ENCODE results near the gene KDM7A.
A peak's percentile ranks its signal among the peaks of the same experiment; 100 is the strongest.

Gene KDM7A

DNA sequence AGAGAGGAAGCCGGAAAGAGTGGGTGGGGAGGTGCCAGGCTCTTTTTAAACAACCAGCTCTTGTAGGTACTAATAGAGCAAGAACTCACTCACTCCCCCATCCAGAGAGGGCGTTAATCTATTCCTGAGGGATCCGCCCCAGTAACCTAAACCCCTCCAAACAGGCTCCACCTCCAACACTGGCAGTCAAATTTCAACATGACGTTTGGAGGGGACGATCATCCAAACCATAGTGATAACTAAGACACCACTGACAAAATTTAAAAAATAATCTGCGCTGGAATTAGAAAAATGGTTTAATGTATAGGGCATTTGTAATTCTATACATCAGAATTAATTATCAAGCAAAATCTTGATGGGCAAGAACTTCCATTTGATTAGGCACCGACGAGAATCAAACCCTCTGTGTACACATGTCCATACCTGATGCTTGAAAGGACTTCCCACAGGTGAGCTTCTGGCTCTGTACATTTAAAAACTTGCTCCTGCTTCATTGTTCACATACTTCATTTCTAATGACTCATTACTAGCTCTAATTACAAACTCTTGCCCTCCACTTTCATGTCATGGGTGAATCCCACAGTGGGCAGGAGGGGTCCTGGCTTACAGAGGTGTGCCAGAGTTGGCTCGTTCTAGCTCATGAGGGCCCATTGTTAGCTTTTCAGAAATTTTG lies 20.6 kb upstream of the KDM7A start:
- no peaks in the 10 kb centered on the region for H3K36me3 ChIP-seq (ENCODE audit: control insufficient read depth, insufficient read depth, low read length)
- no peaks in the 10 kb centered on the region for H3K9me3 ChIP-seq (ENCODE audit: control insufficient read depth, low read length)
- no peak overlapping the region for H3K9ac ChIP-seq (ENCODE audit: low read length)
- H3K27me3 ChIP-seq (ENCODE audit: control insufficient read depth, insufficient read depth, low read length): no peaks in the 10 kb centered on the region
- no peak overlapping the region for H3K4me3 ChIP-seq (ENCODE audit: low read length)
- H3K4me1 ChIP-seq (ENCODE audit: control insufficient read depth, insufficient read depth, low read length): peaks cover 4% of the 10 kb centered on the region

DNA sequence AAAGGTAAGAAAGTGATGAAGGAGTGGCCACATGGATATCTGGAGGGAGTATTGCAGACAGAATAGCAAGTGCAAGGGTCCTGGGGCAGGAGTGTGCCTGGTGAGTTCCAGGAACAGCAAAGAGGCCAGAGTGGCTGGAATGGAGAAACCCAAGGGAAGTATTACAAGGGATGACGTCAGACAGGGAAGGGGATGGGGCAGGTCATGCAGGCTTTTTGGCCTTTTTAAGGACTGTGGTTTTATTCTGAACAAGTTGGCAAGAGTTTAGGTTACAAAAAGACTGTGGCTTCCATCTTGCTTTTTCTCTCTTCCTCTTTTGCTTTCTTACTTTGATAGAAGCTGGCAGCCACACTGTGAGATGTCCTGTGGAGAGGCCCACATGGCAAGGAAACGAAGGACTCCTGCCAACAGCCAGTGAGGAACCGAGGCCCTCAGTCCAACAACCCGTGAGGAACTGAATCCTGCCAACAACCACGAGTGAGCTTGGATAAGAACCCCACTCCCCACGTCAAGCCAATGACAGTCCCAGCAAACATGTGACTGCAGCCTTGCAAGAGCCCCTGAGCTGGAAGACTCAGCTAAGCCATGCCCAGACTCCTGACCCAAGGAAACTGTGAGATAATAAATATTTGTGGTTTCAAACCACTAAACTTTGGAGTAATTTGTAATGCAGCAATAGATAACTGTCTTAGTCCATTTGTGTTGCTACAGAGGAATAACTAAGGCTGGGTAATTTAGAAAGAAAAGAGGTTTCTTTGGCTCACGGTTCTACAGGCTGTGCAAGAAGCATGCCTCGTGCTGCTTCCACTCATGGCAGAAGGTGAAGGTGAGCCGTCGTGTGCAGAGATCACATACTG lies 19.8 kb upstream of the KDM7A start:
- Histone ChIP-seq H3K9ac (ENCODE audit: low read length) (no peak overlapping the region), H3K9me3 (ENCODE audit: control insufficient read depth, low read length) (no peaks in the 10 kb centered on the region), H3K36me3 (ENCODE audit: control insufficient read depth, insufficient read depth, low read length) (no peaks in the 10 kb centered on the region), H3K4me1 (ENCODE audit: control insufficient read depth, insufficient read depth, low read length) (peaks cover 4% of the 10 kb centered on the region), H3K27me3 (ENCODE audit: control insufficient read depth, insufficient read depth, low read length) (no peaks in the 10 kb centered on the region), H3K4me3 (ENCODE audit: low read length) (no peak overlapping the region)

DNA sequence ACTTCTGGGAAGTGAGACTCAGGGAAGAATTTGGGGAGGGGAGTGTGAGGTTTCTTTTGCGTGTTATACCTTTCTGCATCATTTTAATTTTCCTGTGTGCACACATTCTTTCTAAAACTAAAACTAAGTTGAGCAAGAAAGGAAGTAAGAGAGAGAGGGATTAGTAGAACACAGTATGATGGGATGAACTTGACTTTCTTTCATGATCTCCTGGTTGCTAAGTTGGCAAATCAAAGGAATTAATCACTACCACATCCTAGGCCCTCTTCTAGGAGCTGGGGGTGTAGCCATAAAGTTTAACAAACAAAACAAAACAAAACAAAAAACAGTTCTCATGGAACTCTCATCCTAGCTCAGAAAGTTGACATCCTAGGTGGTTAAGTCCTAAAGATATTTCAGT lies 19.1 kb upstream of the KDM7A start:
- Histone ChIP-seq H3K9ac (ENCODE audit: low read length) (no peak overlapping the region), H3K4me1 (ENCODE audit: control insufficient read depth, insufficient read depth, low read length) (peaks cover 4% of the 10 kb centered on the region), H3K9me3 (ENCODE audit: control insufficient read depth, low read length) (no peaks in the 10 kb centered on the region), H3K27me3 (ENCODE audit: control insufficient read depth, insufficient read depth, low read length) (no peaks in the 10 kb centered on the region), H3K4me3 (ENCODE audit: low read length) (no peak overlapping the region), H3K36me3 (ENCODE audit: control insufficient read depth, insufficient read depth, low read length) (no peaks in the 10 kb centered on the region)

DNA sequence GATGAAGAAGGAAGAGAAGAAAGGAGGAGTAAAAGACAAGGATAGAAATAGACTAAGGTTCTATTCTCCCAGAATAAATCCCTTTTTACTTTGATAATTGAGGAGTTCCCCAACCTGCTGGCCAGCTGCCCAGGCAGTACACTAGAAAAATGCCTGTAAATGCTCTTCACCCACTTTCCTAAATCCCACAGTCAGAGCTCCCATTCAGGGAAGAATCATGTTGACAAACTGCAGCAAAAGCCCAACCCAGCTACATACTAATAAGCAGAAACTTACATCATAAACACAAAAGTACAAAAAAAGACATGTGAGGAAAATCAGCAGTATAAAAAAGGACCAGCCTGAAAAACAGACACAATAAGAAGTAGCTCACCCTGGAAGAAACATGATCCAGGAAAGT lies 15.8 kb upstream of the KDM7A start:
- Histone ChIP-seq H3K27me3 (ENCODE audit: control insufficient read depth, insufficient read depth, low read length) (no peaks in the 10 kb centered on the region), H3K4me1 (ENCODE audit: control insufficient read depth, insufficient read depth, low read length) (no peaks in the 10 kb centered on the region), H3K4me3 (ENCODE audit: low read length) (no peak overlapping the region), H3K9me3 (ENCODE audit: control insufficient read depth, low read length) (no peaks in the 10 kb centered on the region), H3K36me3 (ENCODE audit: control insufficient read depth, insufficient read depth, low read length) (no peaks in the 10 kb centered on the region), H3K9ac (ENCODE audit: low read length) (no peak overlapping the region)

DNA sequence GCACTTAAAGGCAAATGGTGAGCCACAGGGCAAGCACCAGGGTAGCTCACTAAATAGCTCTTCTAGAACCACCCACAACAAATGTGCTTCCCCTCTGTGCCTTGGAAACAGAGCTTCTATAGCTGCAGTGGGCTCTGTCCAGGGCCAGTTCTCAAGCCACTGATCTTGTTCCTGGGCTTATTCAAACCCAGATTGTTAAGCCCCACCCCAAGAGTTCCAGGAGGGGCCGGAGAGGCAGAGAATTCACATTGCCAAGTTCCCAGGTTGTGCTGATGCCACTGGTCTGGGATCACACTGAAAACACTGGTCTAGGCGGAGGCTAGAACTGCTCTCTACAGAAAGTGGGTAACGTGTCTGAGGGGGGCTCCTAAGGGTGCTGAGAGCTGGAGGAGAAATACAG lies 15.4 kb upstream of the KDM7A start:
- Histone ChIP-seq H3K9ac (ENCODE audit: low read length) (no peak overlapping the region), H3K4me3 (ENCODE audit: low read length) (no peak overlapping the region), H3K9me3 (ENCODE audit: control insufficient read depth, low read length) (no peaks in the 10 kb centered on the region), H3K4me1 (ENCODE audit: control insufficient read depth, insufficient read depth, low read length) (no peaks in the 10 kb centered on the region), H3K36me3 (ENCODE audit: control insufficient read depth, insufficient read depth, low read length) (no peaks in the 10 kb centered on the region), H3K27me3 (ENCODE audit: control insufficient read depth, insufficient read depth, low read length) (no peaks in the 10 kb centered on the region)

DNA sequence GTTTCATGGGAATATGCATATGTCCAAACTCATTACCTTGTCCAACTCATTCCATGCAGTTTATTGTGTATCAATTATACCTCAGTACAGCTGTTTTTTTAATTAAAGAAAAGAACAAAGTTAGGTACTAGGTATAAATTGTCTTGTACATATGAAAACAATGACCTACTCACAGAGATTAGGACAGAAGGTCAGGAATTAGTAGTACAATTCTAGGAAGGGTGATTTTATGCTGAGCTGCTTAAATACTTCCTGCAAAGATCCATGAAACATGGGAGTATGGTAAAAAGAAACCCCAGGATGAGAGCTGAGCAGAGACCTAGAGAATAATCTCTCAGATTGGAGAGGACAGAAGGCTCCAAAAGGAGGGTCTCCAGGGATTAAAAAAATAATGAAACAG lies 13.8 kb upstream of the KDM7A start:
- Histone ChIP-seq H3K27me3 (ENCODE audit: control insufficient read depth, insufficient read depth, low read length) (no peaks in the 10 kb centered on the region), H3K9ac (ENCODE audit: low read length) (no peak overlapping the region), H3K9me3 (ENCODE audit: control insufficient read depth, low read length) (no peaks in the 10 kb centered on the region), H3K4me1 (ENCODE audit: control insufficient read depth, insufficient read depth, low read length) (no peaks in the 10 kb centered on the region), H3K36me3 (ENCODE audit: control insufficient read depth, insufficient read depth, low read length) (no peaks in the 10 kb centered on the region), H3K4me3 (ENCODE audit: low read length) (no peak overlapping the region)

DNA sequence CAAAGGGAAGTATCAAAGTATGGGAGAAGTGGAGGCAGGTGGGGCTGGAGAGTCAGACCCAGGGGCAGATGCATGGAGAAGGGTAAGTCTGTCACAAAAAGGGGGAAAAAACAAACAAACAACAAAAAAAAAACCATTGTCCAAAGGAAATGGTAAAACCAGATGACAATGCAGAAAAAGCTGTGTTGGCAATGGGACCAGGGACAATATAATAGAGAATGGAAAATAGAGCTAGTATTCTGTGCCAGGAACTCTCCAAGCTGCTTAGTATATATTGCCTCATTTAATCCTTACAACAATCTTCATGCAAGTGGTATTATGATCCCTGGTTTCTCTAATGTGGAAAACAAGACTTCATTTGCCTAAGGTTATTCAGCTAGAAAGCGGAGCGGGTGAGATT lies 13.1 kb upstream of the KDM7A start:
- Histone ChIP-seq H3K9ac (ENCODE audit: low read length) (no peak overlapping the region), H3K36me3 (ENCODE audit: control insufficient read depth, insufficient read depth, low read length) (no peaks in the 10 kb centered on the region), H3K27me3 (ENCODE audit: control insufficient read depth, insufficient read depth, low read length) (no peaks in the 10 kb centered on the region), H3K9me3 (ENCODE audit: control insufficient read depth, low read length) (no peaks in the 10 kb centered on the region), H3K4me1 (ENCODE audit: control insufficient read depth, insufficient read depth, low read length) (no peaks in the 10 kb centered on the region), H3K4me3 (ENCODE audit: low read length) (no peak overlapping the region)

DNA sequence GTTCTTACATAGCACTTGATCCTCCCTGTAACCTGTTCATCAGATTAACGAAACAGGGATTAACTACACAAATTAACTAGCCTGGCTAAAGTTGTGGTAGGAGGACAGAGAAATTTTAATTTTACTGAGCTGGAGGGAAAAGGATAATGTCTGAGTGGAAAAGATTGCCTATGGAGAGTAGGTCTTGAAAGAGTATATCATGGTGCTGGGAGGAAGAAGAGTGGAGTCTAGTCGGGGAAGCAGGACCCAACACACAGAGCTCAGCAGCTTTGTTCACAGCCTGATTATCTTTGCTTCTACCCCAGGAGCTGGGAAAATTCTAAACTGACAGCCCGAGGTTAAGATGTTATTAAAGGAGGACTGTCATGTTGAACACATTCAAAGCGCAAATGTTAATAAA lies 6.1 kb upstream of the KDM7A start:
- Histone ChIP-seq H3K4me1 (ENCODE audit: control insufficient read depth, insufficient read depth, low read length) (peaks cover 5% of the 10 kb centered on the region), H3K27me3 (ENCODE audit: control insufficient read depth, insufficient read depth, low read length) (no peaks in the 10 kb centered on the region), H3K9ac (ENCODE audit: low read length) (no peak overlapping the region), H3K9me3 (ENCODE audit: control insufficient read depth, low read length) (no peaks in the 10 kb centered on the region), H3K36me3 (ENCODE audit: control insufficient read depth, insufficient read depth, low read length) (no peaks in the 10 kb centered on the region), H3K4me3 (ENCODE audit: low read length) (no peak overlapping the region)

DNA sequence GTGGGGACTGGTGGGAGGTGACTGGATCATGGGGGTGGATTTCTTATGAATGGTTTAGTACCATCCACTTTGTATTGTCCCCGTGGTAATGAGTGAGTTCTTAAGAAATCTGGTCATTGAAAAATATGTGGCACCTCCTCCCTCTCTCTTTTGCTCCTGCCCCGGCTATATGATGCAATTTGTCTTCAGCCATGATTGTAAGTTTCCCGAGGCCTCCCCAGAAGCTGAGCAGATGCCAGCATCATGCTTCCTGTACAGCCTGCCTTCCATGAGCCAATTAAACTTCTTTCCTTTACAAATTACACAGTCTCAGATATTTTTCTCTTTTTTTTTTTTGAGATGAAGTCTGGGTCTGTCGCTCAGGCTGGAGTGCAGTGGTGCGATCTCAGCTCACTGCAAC lies 2.6 kb upstream of the KDM7A start:
- H3K9ac ChIP-seq (ENCODE audit: low read length): no peak overlapping the region
- H3K4me1 ChIP-seq (ENCODE audit: control insufficient read depth, insufficient read depth, low read length): peaks cover 12% of the 10 kb centered on the region
- H3K4me3 ChIP-seq (ENCODE audit: low read length): no peak overlapping the region
- H3K36me3 ChIP-seq (ENCODE audit: control insufficient read depth, insufficient read depth, low read length): no peaks in the 10 kb centered on the region
- no peaks in the 10 kb centered on the region for H3K27me3 ChIP-seq (ENCODE audit: control insufficient read depth, insufficient read depth, low read length)
- no peaks in the 10 kb centered on the region for H3K9me3 ChIP-seq (ENCODE audit: control insufficient read depth, low read length)

DNA sequence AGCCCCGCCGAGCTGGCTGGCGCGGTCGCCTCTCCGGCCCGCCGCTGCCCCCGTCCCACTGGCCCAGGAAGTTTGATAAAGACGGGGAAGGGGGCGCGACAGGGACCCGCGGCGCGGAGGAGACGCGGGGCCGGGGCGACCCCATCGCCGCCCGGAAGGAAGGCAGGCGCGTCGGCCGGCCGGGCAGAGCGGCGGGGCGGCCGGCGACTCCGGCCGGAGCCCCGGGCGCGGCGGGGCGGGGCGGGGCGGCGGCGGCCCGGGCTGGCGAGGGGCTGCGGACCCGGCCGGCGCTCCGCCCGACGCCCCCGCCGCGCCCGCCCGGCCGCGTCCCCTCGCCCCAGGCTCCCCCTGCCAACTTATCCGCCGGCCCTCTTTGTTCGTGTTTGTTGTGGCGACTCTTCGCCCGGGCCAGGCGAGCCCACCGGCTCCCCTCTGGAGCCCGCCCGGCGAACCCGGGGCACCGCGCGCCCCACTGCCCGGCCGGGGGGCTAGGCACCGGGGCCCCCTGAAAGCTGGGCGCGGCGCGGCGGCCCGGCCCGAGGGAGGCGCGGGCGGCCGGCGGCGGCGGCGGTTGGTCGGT lies 571 bp downstream of the KDM7A start:
- Histone ChIP-seq H3K9ac (ENCODE audit: low read length) (peak overlapping the region; percentile 97), H3K4me3 (ENCODE audit: low read length) (peak overlapping the region; percentile 7), H3K36me3 (ENCODE audit: control insufficient read depth, insufficient read depth, low read length) (no peaks in the 10 kb centered on the region), H3K4me1 (ENCODE audit: control insufficient read depth, insufficient read depth, low read length) (peaks cover 28% of the 10 kb centered on the region), H3K9me3 (ENCODE audit: control insufficient read depth, low read length) (no peaks in the 10 kb centered on the region), H3K27me3 (ENCODE audit: control insufficient read depth, insufficient read depth, low read length) (no peaks in the 10 kb centered on the region)

DNA sequence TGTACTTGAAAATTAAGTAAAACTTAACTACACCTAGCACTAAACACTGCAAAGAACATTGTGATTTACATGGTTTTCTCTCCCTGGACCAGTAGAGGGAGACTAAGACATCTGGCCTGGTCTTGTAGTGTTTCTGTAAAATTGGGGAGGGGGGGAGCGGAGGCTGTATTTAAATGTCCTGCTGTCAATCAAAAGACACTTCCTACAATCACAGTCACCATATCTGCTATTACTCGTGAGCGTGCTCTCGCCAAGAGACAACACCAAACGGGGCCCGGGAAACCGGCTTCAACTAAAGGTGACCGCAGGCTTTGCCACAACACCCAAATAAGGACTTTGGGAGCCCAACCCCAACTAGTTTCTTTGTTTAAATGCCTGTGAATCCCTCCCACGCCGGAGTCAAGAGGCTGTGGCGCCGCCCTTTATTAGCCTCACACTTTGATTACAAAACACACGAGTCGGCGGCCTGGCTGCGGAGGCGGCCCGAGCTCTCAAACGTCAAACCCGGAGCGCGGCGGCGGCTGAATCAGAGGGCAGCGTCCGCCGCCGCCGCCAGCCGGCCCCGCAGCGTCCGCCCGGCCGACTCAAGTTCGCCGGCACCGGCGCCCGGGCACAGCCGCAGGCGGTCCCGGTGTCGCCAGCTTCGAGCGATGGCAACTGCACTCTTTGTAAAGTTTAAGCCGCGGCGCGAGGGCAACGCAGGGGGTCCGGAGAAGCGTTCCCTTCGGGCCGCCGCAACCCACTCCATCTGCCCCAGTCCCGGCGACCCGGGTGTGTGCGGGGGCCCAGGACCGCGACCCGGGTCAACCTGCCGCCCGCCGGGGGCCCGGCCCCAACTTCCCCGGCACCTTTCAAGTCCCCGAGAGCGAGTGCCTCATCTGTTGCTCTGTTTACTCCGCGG lies 1.3 kb downstream of the KDM7A start:
- Histone ChIP-seq H3K4me1 (ENCODE audit: control insufficient read depth, insufficient read depth, low read length) (peaks cover 32% of the 10 kb centered on the region), H3K9ac (ENCODE audit: low read length) (peak overlapping the region; percentile 97), H3K27me3 (ENCODE audit: control insufficient read depth, insufficient read depth, low read length) (no peaks in the 10 kb centered on the region), H3K36me3 (ENCODE audit: control insufficient read depth, insufficient read depth, low read length) (no peaks in the 10 kb centered on the region), H3K9me3 (ENCODE audit: control insufficient read depth, low read length) (no peaks in the 10 kb centered on the region), H3K4me3 (ENCODE audit: low read length) (peak overlapping the region; percentile 7)
